Measurements from ENCODE around the gene GASK1B.

DNA sequence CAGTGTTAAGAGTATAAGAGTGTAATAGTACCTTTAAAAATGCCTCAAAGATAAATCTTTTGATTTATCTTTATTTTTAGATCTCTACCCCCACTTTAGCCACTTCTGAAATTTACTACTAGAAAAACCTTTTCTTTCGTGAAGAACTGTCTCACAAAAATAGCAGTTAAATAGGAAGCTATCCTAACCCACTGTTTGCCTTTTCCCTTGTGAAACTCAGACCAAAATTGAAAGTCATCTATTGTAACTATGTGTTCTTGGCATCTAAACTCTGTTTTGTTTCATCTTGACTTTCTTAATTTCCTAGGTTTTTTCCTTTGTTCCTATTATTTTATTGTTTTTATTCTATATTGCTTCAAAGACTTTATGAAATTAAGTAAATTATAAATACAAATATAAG is 29.7 kb upstream of the GASK1B start:
- TF ChIP-seq, protein P1, sequence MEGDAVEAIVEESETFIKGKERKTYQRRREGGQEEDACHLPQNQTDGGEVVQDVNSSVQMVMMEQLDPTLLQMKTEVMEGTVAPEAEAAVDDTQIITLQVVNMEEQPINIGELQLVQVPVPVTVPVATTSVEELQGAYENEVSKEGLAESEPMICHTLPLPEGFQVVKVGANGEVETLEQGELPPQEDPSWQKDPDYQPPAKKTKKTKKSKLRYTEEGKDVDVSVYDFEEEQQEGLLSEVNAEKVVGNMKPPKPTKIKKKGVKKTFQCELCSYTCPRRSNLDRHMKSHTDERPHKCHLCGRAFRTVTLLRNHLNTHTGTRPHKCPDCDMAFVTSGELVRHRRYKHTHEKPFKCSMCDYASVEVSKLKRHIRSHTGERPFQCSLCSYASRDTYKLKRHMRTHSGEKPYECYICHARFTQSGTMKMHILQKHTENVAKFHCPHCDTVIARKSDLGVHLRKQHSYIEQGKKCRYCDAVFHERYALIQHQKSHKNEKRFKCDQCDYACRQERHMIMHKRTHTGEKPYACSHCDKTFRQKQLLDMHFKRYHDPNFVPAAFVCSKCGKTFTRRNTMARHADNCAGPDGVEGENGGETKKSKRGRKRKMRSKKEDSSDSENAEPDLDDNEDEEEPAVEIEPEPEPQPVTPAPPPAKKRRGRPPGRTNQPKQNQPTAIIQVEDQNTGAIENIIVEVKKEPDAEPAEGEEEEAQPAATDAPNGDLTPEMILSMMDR (conservative IDR thresholded peaks at IDR 0.05 in 1 of 2, IDR thresholded peaks at IDR 0.05 in 1 of 2; ENCODE audit: low read depth in 1 of 2, low read length in 2 of 2) = no peak
- no peak for TF ChIP-seq EZH2 (IDR thresholded peaks at IDR 0.05; ENCODE audit: low read length, missing control alignments)
